DOHH2 (cell line): ENCODE data around the gene GNG8.

Experiments used
- EZH2phosphoT487 ChIP-seq: fragments of 200-600 bp; sonication (generic); IDR thresholded peaks from 2 replicates; pipeline ENCODE4 v1.6.1; 2017; ENCODE audit warnings: borderline replicate concordance, mild to moderate bottlenecking, antibody characterized with exemption, low read length, moderate library complexity, mixed read lengths
- TF ChIP-seq, protein P1 (sequence below): fragments of 200-600 bp; sonication (generic); IDR thresholded peaks from one replicate; pipeline ENCODE4 v1.5.1; 2014; ENCODE audit warnings: antibody characterized with exemption, mild to moderate bottlenecking, low read depth, low read length; ENCODE audit not compliant: poor library complexity, severe bottlenecking

DNA sequence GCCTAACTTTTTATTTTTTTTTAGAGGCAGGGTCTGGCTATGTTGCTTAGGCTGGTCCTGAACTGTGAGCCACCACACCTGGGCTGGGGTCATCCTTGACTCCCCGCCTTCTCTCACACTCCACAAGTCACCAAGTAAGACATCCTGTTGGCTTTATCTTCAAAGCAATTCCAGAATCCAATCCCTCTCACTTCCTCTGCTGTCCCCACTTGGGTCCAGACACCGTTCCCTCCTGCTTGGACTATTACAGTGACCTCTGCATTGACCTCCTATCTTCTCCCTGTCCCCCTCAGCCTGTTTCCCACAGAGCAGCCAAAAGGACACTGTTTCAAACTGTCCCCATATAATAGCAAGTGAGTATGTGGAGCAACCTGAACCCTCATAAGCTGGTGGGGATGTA lies 4.7 kb upstream of the GNG8 start:
- TF ChIP-seq, protein P1, sequence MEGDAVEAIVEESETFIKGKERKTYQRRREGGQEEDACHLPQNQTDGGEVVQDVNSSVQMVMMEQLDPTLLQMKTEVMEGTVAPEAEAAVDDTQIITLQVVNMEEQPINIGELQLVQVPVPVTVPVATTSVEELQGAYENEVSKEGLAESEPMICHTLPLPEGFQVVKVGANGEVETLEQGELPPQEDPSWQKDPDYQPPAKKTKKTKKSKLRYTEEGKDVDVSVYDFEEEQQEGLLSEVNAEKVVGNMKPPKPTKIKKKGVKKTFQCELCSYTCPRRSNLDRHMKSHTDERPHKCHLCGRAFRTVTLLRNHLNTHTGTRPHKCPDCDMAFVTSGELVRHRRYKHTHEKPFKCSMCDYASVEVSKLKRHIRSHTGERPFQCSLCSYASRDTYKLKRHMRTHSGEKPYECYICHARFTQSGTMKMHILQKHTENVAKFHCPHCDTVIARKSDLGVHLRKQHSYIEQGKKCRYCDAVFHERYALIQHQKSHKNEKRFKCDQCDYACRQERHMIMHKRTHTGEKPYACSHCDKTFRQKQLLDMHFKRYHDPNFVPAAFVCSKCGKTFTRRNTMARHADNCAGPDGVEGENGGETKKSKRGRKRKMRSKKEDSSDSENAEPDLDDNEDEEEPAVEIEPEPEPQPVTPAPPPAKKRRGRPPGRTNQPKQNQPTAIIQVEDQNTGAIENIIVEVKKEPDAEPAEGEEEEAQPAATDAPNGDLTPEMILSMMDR, result no peak
- no peak for TF ChIP-seq EZH2phosphoT487
